Panc1 (cell line): Measurements from ENCODE around the gene TMEM187. TPM values are rescaled to one million over a fixed set of nuclear protein-coding genes. Genes with fewer than 3 reads are reported as not detected.

ENCODE experiments used
- ATAC-seq: fragments of 200-7000 bp; cut with Tn5 transposase; 2 replicates; pipeline ENCODE4 v1.9.1; 2020; ENCODE audit warnings: mild to moderate bottlenecking, moderate library complexity
- BruUV-seq: library from RNA; stranded (reverse); fragments of 400-500 nt; replicated peaks from 2 replicates; lab custom pipeline; 2021; lab: Mats Ljungman, UMichigan
- CTCF ChIA-PET: fragments of 300-600 bp; sonication (Branson Sonifier 250); formaldehyde crosslinking; loops from one replicate; lab custom pipeline; 2022; ENCODE audit warnings: antibody characterized with exemption; lab: Charles Lee
- POLR2A ChIA-PET: fragments of 300-600 bp; sonication (Branson Sonifier 250); formaldehyde crosslinking; loops from one replicate; lab custom pipeline; 2022; ENCODE audit warnings: antibody characterized with exemption; lab: Charles Lee
- DNase-seq: peaks from one replicate; pipeline ENCODE4 v3.0.0-alpha.2; 2010; ENCODE audit warnings: low read depth, low spot score
- H3K27ac ChIP-seq: 2 replicates; pipeline ENCODE4 v1.5.1; 2011; ENCODE audit warnings: mild to moderate bottlenecking, low read length, inconsistent platforms
- H3K27me3 ChIP-seq: fragments of 200-500 bp; sonication (Bioruptor generic); 2 replicates; pipeline ENCODE4 v1.6.0; 2014; ENCODE audit warnings: low read length, inconsistent platforms; ENCODE audit not compliant: control insufficient read depth, insufficient read depth
- H3K36me3 ChIP-seq: fragments of 200-500 bp; sonication (Bioruptor generic); 2 replicates; pipeline ENCODE4 v1.5.1; 2014; ENCODE audit warnings: inconsistent platforms, mild to moderate bottlenecking, low read length, moderate library complexity; ENCODE audit not compliant: control insufficient read depth, insufficient read depth
- H3K4me1 ChIP-seq: 2 replicates; pipeline ENCODE4 v1.5.1; 2011; ENCODE audit warnings: inconsistent platforms, mild to moderate bottlenecking, low read length, moderate library complexity; ENCODE audit not compliant: control insufficient read depth, insufficient read depth
- H3K4me3 ChIP-seq, 2 experiments: 2 replicates each; pipeline ENCODE4 v1.5.1; 2011 to 2012; ENCODE audit warnings: low read depth in 2 of 2, low read length in 2 of 2, mild to moderate bottlenecking in 2 of 2, inconsistent platforms in 1 of 2, moderate library complexity in 1 of 2
- H3K9me3 ChIP-seq: fragments of 200-500 bp; sonication (Bioruptor generic); 2 replicates; pipeline ENCODE4 v1.5.1; 2014; ENCODE audit warnings: low read depth, mild to moderate bottlenecking, inconsistent platforms, low read length, moderate library complexity; ENCODE audit not compliant: control insufficient read depth, insufficient read depth
- CTCF ChIP-seq: fragments of 450-650 bp; IDR thresholded peaks from 2 replicates; pipeline ENCODE4 v1.5.1; 2017; ENCODE audit warnings: mild to moderate bottlenecking
- POLR2AphosphoS5 ChIP-seq: IDR thresholded peaks from 2 replicates; pipeline ENCODE4 v1.6.1; 2012; ENCODE audit warnings: mild to moderate bottlenecking, low read depth, low read length, moderate library complexity
- REST ChIP-seq, 2 experiments: IDR thresholded peaks; 2 replicates each; pipeline ENCODE4 v1.6.1; 2011 to 2012; ENCODE audit warnings: low read depth in 2 of 2, control low read depth in 1 of 2, low read length in 1 of 2, mild to moderate bottlenecking in 1 of 2, moderate library complexity in 1 of 2; ENCODE audit not compliant: insufficient read depth in 1 of 2
- SIN3A ChIP-seq: IDR thresholded peaks from 2 replicates; pipeline ENCODE4 v1.6.1; 2012; ENCODE audit warnings: low read depth, mild to moderate bottlenecking, low read length, moderate library complexity, borderline replicate concordance; ENCODE audit not compliant: insufficient read depth
- TCF7L2 ChIP-seq: IDR thresholded peaks from 2 replicates; pipeline ENCODE4 v1.6.1; 2011; ENCODE audit warnings: mild to moderate bottlenecking, low read depth, low read length, inconsistent platforms
- in situ Hi-C: cut with HindIII; loops from 2 replicates; pipeline ENCODE4 v1.10.0; 2016; ENCODE audit warnings: low sequenced_read_pairs, low pct_unique_long_range_greater_than_20kb
- intact Hi-C: fragments of 100-400 bp; cut with micrococcal nuclease; formaldehyde crosslinking; loops from one replicate; pipeline ENCODE4 v1.10.0; 2022; ENCODE audit not compliant: unreplicated experiment
- microRNA-seq: library from miRNA; unstranded; fragments of <30 nt; microRNA quantifications from one replicate; pipeline ENCODE4 v1.1.0, GENCODE V29; 2020; ENCODE audit not compliant: unreplicated experiment
- total RNA-seq: library from RNA; stranded (reverse); gene quantifications from one replicate; pipeline ENCODE4 v1.2.1, GENCODE V29; 2021; ENCODE audit not compliant: unreplicated experiment

Gene TMEM187
- total RNA-seq, 1 experiment from 2014 or later, result 15.7 TPM

- no peaks in the 10 kb centered on the region for H3K4me1 ChIP-seq
- H3K4me3 ChIP-seq, result no peak overlapping the region
- BruUV-seq, result no TSS peak
- DNase-seq (no peak), ATAC-seq (no peak)
- in situ Hi-C loops (no loop called here), intact Hi-C loops (no loop called here)
- no peaks in the 10 kb centered on the region for H3K9me3 ChIP-seq
- no peak for TF ChIP-seq SIN3A
- POLR2A ChIA-PET, result no interaction called here
- H3K27me3 ChIP-seq, result no peaks in the 10 kb centered on the region
- CTCF ChIA-PET, result no interaction called here
- H3K36me3 ChIP-seq, result no peaks in the 10 kb centered on the region; the same call in 1 of the 2 replicates
- H3K27ac ChIP-seq, result no peak overlapping the region
Observed at GRCh38 chrX:154032160-154032559, 59.6 kb downstream of the TMEM187 start.

- no peak overlapping the region for H3K27ac ChIP-seq
- no peaks in the 10 kb centered on the region for H3K4me1 ChIP-seq
- no peaks in the 10 kb centered on the region for H3K27me3 ChIP-seq
- intact Hi-C loops, result no loop called here
- no peak for TF ChIP-seq REST (IDR thresholded peaks at IDR 0.05; ENCODE audit: insufficient read depth in 1 of 2, low read depth in 2 of 2, low read length in 1 of 2)
- TF ChIP-seq TCF7L2, result no peak
- no peak for TF ChIP-seq SIN3A
- TF ChIP-seq CTCF, result no peak
- TF ChIP-seq POLR2AphosphoS5, result no peak
- ATAC-seq, result no peak
- in situ Hi-C loops, result no loop called here
- ChIA-PET CTCF (no interaction called here), POLR2A (no interaction called here)
- H3K9me3 ChIP-seq, result no peaks in the 10 kb centered on the region
- H3K36me3 ChIP-seq, result no peaks in the 10 kb centered on the region; the same call in 1 of the 2 replicates
- no peak overlapping the region for H3K4me3 ChIP-seq
- no TSS peak for BruUV-seq
- no peak for DNase-seq
Observed at GRCh38 chrX:154032653-154033052, 60.1 kb downstream of the TMEM187 start.

Small RNA genes lying within 50 kb of the gene (microRNA-seq; reads per million reads assigned to microRNA genes)
- gene MIR3202-1, result not detected
- gene MIR3202-2, result not detected
- gene MIR718, result not detected

Other genes with a start within 250 kb of the TMEM187 start
- gene BCAP31, start 248.4 kb upstream of the TMEM187 start, total RNA-seq, result 432 TPM
- gene ABCD1, start 247.9 kb upstream of the TMEM187 start, total RNA-seq, result 86.6 TPM
- 14.3 TPM for gene PLXNB3, start 208.5 kb upstream of the TMEM187 start, total RNA-seq
- 1.6 TPM for gene SRPK3, start 191.7 kb upstream of the TMEM187 start, total RNA-seq
- 89.4 TPM for gene IDH3G, start 178.4 kb upstream of the TMEM187 start, total RNA-seq
- gene SSR4, start 178.1 kb upstream of the TMEM187 start, total RNA-seq, result 504 TPM
- 37.2 TPM for gene PDZD4, start 142.2 kb upstream of the TMEM187 start, total RNA-seq
- gene L1CAM, start 86.6 kb upstream of the TMEM187 start, total RNA-seq, result 819 TPM
- 10.6 TPM for gene AVPR2, start 68.1 kb upstream of the TMEM187 start, total RNA-seq
- 225 TPM for gene ARHGAP4, start 46.5 kb upstream of the TMEM187 start, total RNA-seq
- gene NAA10, start 37.7 kb upstream of the TMEM187 start, total RNA-seq, result 246 TPM
- gene RENBP, start 28.1 kb upstream of the TMEM187 start, total RNA-seq, result 0.62 TPM
- gene HCFC1, start 936 bp upstream of the TMEM187 start, total RNA-seq, result 113 TPM
- 432 TPM for gene IRAK1, start 47.1 kb downstream of the TMEM187 start, total RNA-seq
- 88.9 TPM for gene MECP2, start 125.0 kb downstream of the TMEM187 start, total RNA-seq
- gene OPN1LW, start 171.5 kb downstream of the TMEM187 start, total RNA-seq, result not detected
- not detected for gene OPN1MW, start 209.8 kb downstream of the TMEM187 start, total RNA-seq
- not detected for gene OPN1MW2, start 247.0 kb downstream of the TMEM187 start, total RNA-seq